CD14-positive monocyte (primary cell): ENCODE measurements around the gene ST6GALNAC3. TPM values are rescaled to one million over a fixed set of nuclear protein-coding genes. Genes with fewer than 3 reads are reported as not detected.

Experiments
- DNase-seq, 3 donors: peaks; one replicate each; pipeline ENCODE4 v3.0.0-alpha.2; 2011 to 2022
- H2AFZ ChIP-seq: 2 replicates; pipeline ENCODE4 v1.6.0; 2012; ENCODE audit warnings: mild to moderate bottlenecking, low read depth, low read length, inconsistent platforms; ENCODE audit not compliant: insufficient read depth, poor library complexity, severe bottlenecking
- H3K27ac ChIP-seq, 2 donors: 1 replicate in 1 of 2; 2 replicates in 1 of 2; pipeline ENCODE4 v1.5.1; 2012 to 2013; ENCODE audit warnings: low read length in 2 of 2, control low read depth in 1 of 2, inconsistent platforms in 1 of 2, low read depth in 1 of 2, mild to moderate bottlenecking in 1 of 2
- H3K27me3 ChIP-seq, 2 donors: one replicate each; pipeline versions ENCODE4 v1.6.0 to v1.6.1; 2011 to 2013; ENCODE audit warnings: low read length in 2 of 2; ENCODE audit not compliant: control insufficient read depth in 2 of 2, insufficient read depth in 2 of 2
- H3K36me3 ChIP-seq, 2 donors: replicated peaks in 1 of 2; 1 replicate in 1 of 2; 2 replicates in 1 of 2; pipeline versions ENCODE4 v1.5.1 to v1.6.1; 2012 to 2013; ENCODE audit warnings: low read length in 2 of 2, control low read depth in 1 of 2, inconsistent platforms in 1 of 2, mild to moderate bottlenecking in 1 of 2; ENCODE audit not compliant: insufficient read depth in 2 of 2, control insufficient read depth in 1 of 2
- H3K4me1 ChIP-seq, 2 donors: 1 replicate in 1 of 2; 2 replicates in 1 of 2; pipeline versions ENCODE4 v1.5.1 to v1.6.1; 2012 to 2013; ENCODE audit warnings: low read length in 2 of 2, control low read depth in 1 of 2, inconsistent platforms in 1 of 2, mild to moderate bottlenecking in 1 of 2, moderate library complexity in 1 of 2; ENCODE audit not compliant: insufficient read depth in 2 of 2, control insufficient read depth in 1 of 2
- H3K4me2 ChIP-seq: replicated peaks from 2 replicates; pipeline ENCODE3; 2012; ENCODE audit warnings: low read length, moderate library complexity, mild to moderate bottlenecking; ENCODE audit not compliant: poor library complexity, severe bottlenecking; ENCODE audit errors: extremely low read depth
- H3K4me3 ChIP-seq, 3 experiments: fragments of 200-600 bp in 1 of 3; sonication (generic) in 1 of 3; replicated peaks in 1 of 3; 1 replicate in 2 of 3; 2 replicates in 1 of 3; pipeline ENCODE4 v1.5.1; 2011 to 2013; ENCODE audit warnings: low read length in 3 of 3, mild to moderate bottlenecking in 3 of 3, control low read depth in 2 of 3, low read depth in 2 of 3, inconsistent platforms in 1 of 3, moderate library complexity in 1 of 3
- H3K79me2 ChIP-seq: 2 replicates; pipeline ENCODE4 v1.6.0; 2012; ENCODE audit warnings: mild to moderate bottlenecking, control low read depth, inconsistent platforms, low read length, moderate library complexity; ENCODE audit not compliant: insufficient read depth
- H3K9ac ChIP-seq: 2 replicates; pipeline ENCODE4 v1.6.0; 2017; ENCODE audit warnings: low read length, mild to moderate bottlenecking; ENCODE audit not compliant: insufficient read depth, poor library complexity, severe bottlenecking
- H3K9me3 ChIP-seq, 2 donors: replicated peaks in 1 of 2; 1 replicate in 1 of 2; 2 replicates in 1 of 2; pipeline versions ENCODE4 v1.5.1 to v1.6.1; 2012 to 2013; ENCODE audit warnings: low read length in 2 of 2, control low read depth in 1 of 2; ENCODE audit not compliant: control insufficient read depth in 1 of 2, insufficient read depth in 1 of 2
- H4K20me1 ChIP-seq: 2 replicates; pipeline ENCODE4 v1.6.0; 2012; ENCODE audit warnings: mild to moderate bottlenecking, low read length, control low read depth, moderate library complexity; ENCODE audit not compliant: insufficient read depth
- H3K27ac Mint-ChIP-seq, 7 donors: one replicate each; pipeline ENCODE4 v1.8.0; 2020; ENCODE audit warnings: mild to moderate bottlenecking in 7 of 7, mixed read lengths in 7 of 7, moderate library complexity in 6 of 7, inconsistent platforms in 2 of 7
- H3K27me3 Mint-ChIP-seq, 3 donors: one replicate each; pipeline ENCODE4 v1.8.0; 2021 to 2022; ENCODE audit warnings: low read depth in 3 of 3, mild to moderate bottlenecking in 3 of 3, mixed read lengths in 3 of 3, moderate library complexity in 3 of 3, inconsistent platforms in 1 of 3
- H3K36me3 Mint-ChIP-seq, 2 donors: one replicate each; pipeline ENCODE4 v1.8.0; 2020; ENCODE audit warnings: mixed read lengths in 2 of 2, inconsistent platforms in 1 of 2, mild to moderate bottlenecking in 1 of 2
- H3K4me1 Mint-ChIP-seq: one replicate; pipeline ENCODE4 v1.8.0; 2020; ENCODE audit warnings: mild to moderate bottlenecking, mixed read lengths
- H3K4me3 Mint-ChIP-seq, 2 donors: one replicate each; pipeline ENCODE4 v1.8.0; 2020; ENCODE audit warnings: mild to moderate bottlenecking in 2 of 2, mixed read lengths in 2 of 2, moderate library complexity in 1 of 2
- H3K9me3 Mint-ChIP-seq, 7 donors: one replicate each; pipeline ENCODE4 v1.8.0; 2020 to 2022; ENCODE audit warnings: mixed read lengths in 7 of 7, mild to moderate bottlenecking in 6 of 7, moderate library complexity in 6 of 7, inconsistent platforms in 2 of 7
- WGBS: methylation state at CpG from one replicate; pipeline ENCODE4 v1.1.5; 2013; ENCODE audit warnings: missing lambda C conversion rate; ENCODE audit not compliant: insufficient coverage; 5-methylcytosine and 5-hydroxymethylcytosine counted together
- intact Hi-C, 2 donors: fragments of 100-400 bp; cut with micrococcal nuclease; formaldehyde crosslinking; loops; one replicate each; pipeline versions ENCODE4 v1.15.0 to v1.15.1; 2023
- polyA plus RNA-seq, 3 donors: library from polyadenylated mRNA; depleted of rRNA in 1 of 3; unstranded in 2 of 3; stranded (reverse) in 1 of 3; fragments of 300-500 nt in 2 of 3; fragments of >200 nt in 1 of 3; fragmentation: Illumina TruSeq in 2 of 3; gene quantifications; 1 replicate in 2 of 3; 2 replicates in 1 of 3; pipeline ENCODE4 v1.2.3, GENCODE V29; 2012 to 2021
- TF ChIP-seq, protein P1 (sequence below): fragments of 200-600 bp; IDR thresholded peaks from one replicate; pipeline ENCODE4 v1.8.0; 2022; ENCODE audit warnings: antibody characterized with exemption, mild to moderate bottlenecking

The ST6GALNAC3 gene
- polyA plus RNA-seq, 3 donors = 6.5 to 9.2 (median 7.6) TPM

DNA sequence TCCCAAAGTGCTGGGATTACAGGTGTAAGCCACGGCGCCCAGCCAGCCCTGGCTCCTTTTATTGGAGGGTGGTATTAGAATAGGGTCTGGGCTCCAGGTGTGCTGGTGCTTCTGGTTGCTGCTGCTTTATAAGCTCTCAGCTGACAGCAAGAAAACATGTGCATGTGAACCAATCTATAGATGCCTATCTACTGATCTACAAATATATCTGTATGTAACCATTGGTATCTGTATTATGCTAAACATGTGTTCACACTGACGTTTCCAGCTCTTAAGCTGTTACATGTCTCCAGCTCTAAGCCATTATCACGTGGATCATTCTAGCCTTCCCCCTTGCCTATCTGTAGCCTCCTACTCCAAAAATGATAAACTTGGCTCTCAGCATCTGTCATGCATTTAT is 82.4 kb downstream of the ST6GALNAC3 start:
- TF ChIP-seq, protein P1, sequence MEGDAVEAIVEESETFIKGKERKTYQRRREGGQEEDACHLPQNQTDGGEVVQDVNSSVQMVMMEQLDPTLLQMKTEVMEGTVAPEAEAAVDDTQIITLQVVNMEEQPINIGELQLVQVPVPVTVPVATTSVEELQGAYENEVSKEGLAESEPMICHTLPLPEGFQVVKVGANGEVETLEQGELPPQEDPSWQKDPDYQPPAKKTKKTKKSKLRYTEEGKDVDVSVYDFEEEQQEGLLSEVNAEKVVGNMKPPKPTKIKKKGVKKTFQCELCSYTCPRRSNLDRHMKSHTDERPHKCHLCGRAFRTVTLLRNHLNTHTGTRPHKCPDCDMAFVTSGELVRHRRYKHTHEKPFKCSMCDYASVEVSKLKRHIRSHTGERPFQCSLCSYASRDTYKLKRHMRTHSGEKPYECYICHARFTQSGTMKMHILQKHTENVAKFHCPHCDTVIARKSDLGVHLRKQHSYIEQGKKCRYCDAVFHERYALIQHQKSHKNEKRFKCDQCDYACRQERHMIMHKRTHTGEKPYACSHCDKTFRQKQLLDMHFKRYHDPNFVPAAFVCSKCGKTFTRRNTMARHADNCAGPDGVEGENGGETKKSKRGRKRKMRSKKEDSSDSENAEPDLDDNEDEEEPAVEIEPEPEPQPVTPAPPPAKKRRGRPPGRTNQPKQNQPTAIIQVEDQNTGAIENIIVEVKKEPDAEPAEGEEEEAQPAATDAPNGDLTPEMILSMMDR = no peak
- H3K27ac Mint-ChIP-seq = no peak overlapping the region
- WGBS = no CpG with 5 or more reads among the region's 4 CpGs

DNA sequence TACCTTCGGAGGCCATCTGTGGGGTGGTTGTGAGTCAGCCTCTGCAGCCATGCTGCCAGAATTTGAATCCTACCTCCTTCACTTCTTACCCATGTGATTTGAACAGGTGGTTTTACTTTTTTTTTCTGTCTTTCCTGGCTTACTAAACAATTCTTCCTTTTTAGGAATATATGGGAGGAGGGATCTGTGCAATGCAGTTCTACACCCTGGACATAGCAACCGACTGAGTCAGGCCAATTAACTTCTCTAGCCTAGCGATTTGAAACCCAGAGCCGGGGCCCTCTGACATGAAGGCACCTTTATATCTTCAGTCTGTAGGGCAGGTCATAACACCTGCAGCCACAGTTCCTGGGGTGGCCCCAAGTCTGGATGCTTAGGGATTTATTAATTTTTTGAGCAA is 83.6 kb downstream of the ST6GALNAC3 start:
- H3K27me3 ChIP-seq = no peaks in the 10 kb centered on the region
- H3K4me1 ChIP-seq = peaks cover 5 to 6% of the 10 kb centered on the region in 2 donors
- H4K20me1 ChIP-seq = no peaks in the 10 kb centered on the region
- Mint-ChIP-seq H3K27ac (no peak overlapping the region), H3K4me3 (no peak overlapping the region), H3K36me3 (no peaks in the 10 kb centered on the region), H3K9me3 (peaks cover 0 to 5% (median 0%) of the 10 kb centered on the region in 7 donors), H3K4me1 (peaks cover 14% of the 10 kb centered on the region), H3K27me3 (no peaks in the 10 kb centered on the region)
- no CpG with 5 or more reads among the region's 4 CpGs for WGBS
- H3K27ac ChIP-seq = no peak overlapping the region
- no peaks in the 10 kb centered on the region for H3K36me3 ChIP-seq
- H3K9ac ChIP-seq = no peak overlapping the region
- TF ChIP-seq, protein P1 = no peak
- intact Hi-C loops = loop anchor here in 1 of 2 donors (10.0 kb wide), 1 partner anchor 967 kb away; no protein-coding TSS in a partner anchor
- no peaks in the 10 kb centered on the region for H3K9me3 ChIP-seq
- H3K79me2 ChIP-seq = no peaks in the 10 kb centered on the region
- no peak overlapping the region for H2AFZ ChIP-seq
- DNase-seq = no peak
- no peak overlapping the region for H3K4me3 ChIP-seq
- no peak overlapping the region for H3K4me2 ChIP-seq

More for the DNA sequence above, 82.4 kb downstream of the ST6GALNAC3 start:
- Mint-ChIP-seq H3K9me3 (peaks cover 0 to 5% (median 0%) of the 10 kb centered on the region in 7 donors), H3K36me3 (no peaks in the 10 kb centered on the region), H3K4me3 (no peak overlapping the region), H3K4me1 (peaks cover 14% of the 10 kb centered on the region), H3K27me3 (no peaks in the 10 kb centered on the region)
- no peak overlapping the region for H3K27ac ChIP-seq
- H2AFZ ChIP-seq = no peak overlapping the region
- H3K36me3 ChIP-seq = no peaks in the 10 kb centered on the region
- no peak overlapping the region for H3K4me3 ChIP-seq
- no peaks in the 10 kb centered on the region for H3K27me3 ChIP-seq
- H3K79me2 ChIP-seq = no peaks in the 10 kb centered on the region
- DNase-seq = no peak
- no peak overlapping the region for H3K4me2 ChIP-seq
- H4K20me1 ChIP-seq = no peaks in the 10 kb centered on the region
- no peak overlapping the region for H3K9ac ChIP-seq
- peaks cover 5 to 6% of the 10 kb centered on the region in 2 donors for H3K4me1 ChIP-seq
- H3K9me3 ChIP-seq = no peaks in the 10 kb centered on the region
- intact Hi-C loops = loop anchor here in 1 of 2 donors (10.0 kb wide), 1 partner anchor 968 kb away; no protein-coding TSS in a partner anchor
